ENCODE results near the gene GOLGA8R.
"Not testable (repeated sequence)": the region's sequence is repeated elsewhere in the genome, so short reads cannot be mapped to it uniquely, and the experiment has no call there.

DNA sequence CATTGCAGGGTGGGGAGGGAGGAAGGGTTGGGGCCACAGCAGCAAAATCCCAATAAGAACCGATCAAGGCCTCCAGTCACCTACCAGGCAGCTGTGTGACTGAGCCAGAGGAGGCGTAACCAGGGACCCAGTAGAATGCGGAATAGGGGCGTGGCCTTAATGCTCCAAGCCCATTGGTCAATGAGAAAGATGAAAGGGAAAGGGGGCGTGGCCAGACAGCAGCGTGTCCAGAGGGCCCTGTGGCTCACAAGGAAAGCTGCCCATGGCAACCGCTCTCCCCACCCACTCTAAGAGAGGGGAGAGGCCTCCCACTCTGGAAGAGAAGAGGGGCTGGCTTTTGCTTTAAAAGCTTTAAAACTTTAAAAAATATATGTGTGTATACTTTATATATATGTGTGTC is at the start of gene GOLGA8R:
- not testable (repeated sequence) for TF ChIP-seq EZH2 (IDR thresholded peaks at IDR 0.05; ENCODE audit: borderline replicate concordance, insufficient read depth, low read depth, low read length, poor library complexity, severe bottlenecking); CTCF (IDR thresholded peaks at IDR 0.05)
